Measurements from ENCODE around the gene PRDM16. TPM values are rescaled to one million over a fixed set of nuclear protein-coding genes. Genes with fewer than 3 reads are reported as not detected.
A peak's percentile ranks its signal among the peaks of the same experiment; 100 is the strongest.

Gene PRDM16
- polyA plus RNA-seq, 2 of the 4 experiments (the other 2 are of a cell fraction) = 0.03 to 0.35 TPM

- Histone ChIP-seq H3K4me1 (peaks cover 12% of the 10 kb centered on the region; the same call in 1 of the 3 replicates), H3K27ac (peak overlapping the region in 1 of 2 experiments; percentile 92; a peak in 3 of 6 replicates), H3K4me2 (no peak overlapping the region), H3K9me3 (no peaks in the 10 kb centered on the region), H3K4me3 (no peak overlapping the region)
- no peak for DNase-seq (ENCODE audit: low read depth in 1 of 2, low spot score in 1 of 2)
- POLR2A ChIA-PET = interaction anchor here (1.2 kb wide), 1 partner anchor 16 kb away, joined by 3 read pairs; no protein-coding TSS in a partner anchor
- no peak for TF ChIP-seq ZC3H11A (IDR thresholded peaks at IDR 0.05)
- no peak for TF ChIP-seq CBX2 (IDR thresholded peaks at IDR 0.05; ENCODE audit: borderline replicate concordance, low read depth)
- TF ChIP-seq HOXB13 (CRISPR knock-in tag; IDR thresholded peaks at IDR 0.05; ENCODE audit: low read depth) = no peak
- TF ChIP-seq BCL3 (IDR thresholded peaks at IDR 0.05) = no peak
- no peak for TF ChIP-seq HOXA7 (CRISPR knock-in tag; IDR thresholded peaks at IDR 0.05)
- TF ChIP-seq PBX3 (IDR thresholded peaks at IDR 0.05) = no peak
- TF ChIP-seq NR3C1 (IDR thresholded peaks at IDR 0.05) = no peak
- TF ChIP-seq KDM1A (IDR thresholded peaks at IDR 0.05; ENCODE audit: low read depth) = no peak
- TF ChIP-seq MAX (IDR thresholded peaks at IDR 0.05) = no peak
- no peak for TF ChIP-seq CEBPB (IDR thresholded peaks at IDR 0.05)
- no peak for TF ChIP-seq RCOR1 (IDR thresholded peaks at IDR 0.05; ENCODE audit: low read depth, low read length)
- ATAC-seq = no peak
- CTCF ChIA-PET = interaction anchor here (1.2 to 3.9 kb wide), 3 partner anchors 14 to 163 kb away, joined by 4 to 69 read pairs (median 4); no protein-coding TSS in a partner anchor
- WGBS (ENCODE audit: missing lambda C conversion rate) = 95% methylated on average over 15 of the region's 18 CpGs
- no peak for FAIRE-seq
Observed at GRCh38 chr1:3455670-3456448, 386.9 kb downstream of the PRDM16 start.

GRCh38 chr1:3456449-3456963 lies 387.5 kb downstream of the PRDM16 start:
- FAIRE-seq = no peak
- ATAC-seq = no peak
- H3K4me3 ChIP-seq = no peak overlapping the region
- H3K4me2 ChIP-seq = no peak overlapping the region
- peaks cover 12% of the 10 kb centered on the region; the same call in 1 of the 3 replicates for H3K4me1 ChIP-seq
- H3K27ac ChIP-seq = no peak overlapping the region
- no peaks in the 10 kb centered on the region for H3K9me3 ChIP-seq
- ChIA-PET POLR2A (interaction anchor here (1.2 kb wide), 1 partner anchor 15 kb away, joined by 3 read pairs; no protein-coding TSS in a partner anchor), CTCF (interaction anchor here (1.1 kb wide), 1 partner anchor 16 kb away, joined by 6 read pairs; no protein-coding TSS in a partner anchor)
- no peak for DNase-seq (ENCODE audit: low read depth in 1 of 2, low spot score in 1 of 2)
- TF ChIP-seq NFE2L2 (conservative IDR thresholded peaks at IDR 0.05; ENCODE audit: low read length) = no peak
- TF ChIP-seq ELK1 (IDR thresholded peaks at IDR 0.05; ENCODE audit: low read depth, low read length) = no peak
- TF ChIP-seq CTCF (IDR thresholded peaks at IDR 0.05) = no peak
- no peak for TF ChIP-seq ESRRA (IDR thresholded peaks at IDR 0.05; ENCODE audit: borderline replicate concordance, low read length)
- TF ChIP-seq RNF2 (IDR thresholded peaks at IDR 0.05; ENCODE audit: borderline replicate concordance, low read depth) = no peak
- TF ChIP-seq TFCP2L1 (CRISPR knock-in tag; IDR thresholded peaks at IDR 0.05) = no peak
- TF ChIP-seq HEYL (CRISPR knock-in tag; IDR thresholded peaks at IDR 0.05) = no peak
- TF ChIP-seq PBX3 (IDR thresholded peaks at IDR 0.05) = no peak
- 89% methylated on average over 9 of the region's 12 CpGs for WGBS (ENCODE audit: missing lambda C conversion rate)

Data from A549 (cell line).